OCI-LY3 (cell line): ENCODE data around the gene RAB3GAP2.

Experiments
- H2AFZ ChIP-seq: fragments of 200-600, 300-600 bp; shearing (Covaris generic); 2 replicates; pipeline ENCODE4 v1.6.0; 2014; ENCODE audit warnings: antibody characterized with exemption, low read depth, low read length
- H3K27ac ChIP-seq: fragments of 200-600, 300-600 bp; sonication (generic); 2 replicates; pipeline ENCODE4 v1.5.1; 2014; ENCODE audit warnings: mild to moderate bottlenecking, low read length, moderate library complexity, mixed read lengths
- H3K27me3 ChIP-seq: fragments of 200-600, 300-600 bp; sonication (generic); 2 replicates; pipeline ENCODE4 v1.6.1; 2014; ENCODE audit warnings: low read depth, low read length, mixed read lengths
- H3K36me3 ChIP-seq: fragments of 200-600, 300-600 bp; sonication (generic); replicated peaks from 2 replicates; pipeline ENCODE3; 2014; ENCODE audit warnings: low read depth, low read length, mixed read lengths
- H3K4me1 ChIP-seq: fragments of 300-600, 200-600 bp; sonication (generic); 2 replicates; pipeline ENCODE4 v1.6.1; 2014; ENCODE audit warnings: low read length, mixed read lengths
- H3K4me2 ChIP-seq: fragments of 200-600, 300-600 bp; sonication (generic); 2 replicates; pipeline ENCODE4 v1.6.1; 2014; ENCODE audit warnings: low read length, mixed read lengths
- H3K4me3 ChIP-seq: fragments of 300-600, 200-600 bp; sonication (generic); 2 replicates; pipeline ENCODE4 v1.5.1; 2014; ENCODE audit warnings: antibody characterized with exemption, mild to moderate bottlenecking, low read length, moderate library complexity
- H3K79me2 ChIP-seq: fragments of 300-600, 200-600 bp; shearing (Covaris generic); 2 replicates; pipeline ENCODE4 v1.6.1; 2014; ENCODE audit warnings: mild to moderate bottlenecking, low read length, mixed read lengths
- H3K9ac ChIP-seq: fragments of 300-600, 200-600 bp; shearing (Covaris generic); 2 replicates; pipeline ENCODE4 v1.6.0; 2014; ENCODE audit warnings: mild to moderate bottlenecking, low read length, moderate library complexity
- H3K9me3 ChIP-seq: fragments of 200-600, 300-600 bp; shearing (Covaris generic); 2 replicates; pipeline ENCODE4 v1.6.1; 2014; ENCODE audit warnings: low read length, mixed read lengths; ENCODE audit not compliant: insufficient read depth
- H4K20me1 ChIP-seq: fragments of 200-600, 300-600 bp; sonication (generic); 2 replicates; pipeline ENCODE4 v1.6.1; 2016; ENCODE audit warnings: low read length, mixed read lengths; ENCODE audit not compliant: insufficient read depth
- CTCF ChIP-seq: fragments of 200-600, 300-600 bp; sonication (generic); IDR thresholded peaks from 2 replicates; pipeline ENCODE4 v1.5.1; 2014; ENCODE audit warnings: antibody characterized with exemption, low read length, low read depth
- EZH2phosphoT487 ChIP-seq: fragments of 200-600 bp; shearing (Covaris generic); IDR thresholded peaks from 2 replicates; pipeline ENCODE4 v1.6.1; 2018; ENCODE audit warnings: antibody characterized with exemption, mixed run types, low read depth

Gene RAB3GAP2

GRCh38 chr1:220283625-220284024 lies 11.4 kb upstream of the RAB3GAP2 start:
- Histone ChIP-seq H4K20me1 (no peaks in the 10 kb centered on the region), H3K27me3 (no peaks in the 10 kb centered on the region), H3K36me3 (no peaks in the 10 kb centered on the region)

GRCh38 chr1:220281159-220281574 lies 8.9 kb upstream of the RAB3GAP2 start:
- H3K27me3 ChIP-seq: no peaks in the 10 kb centered on the region
- peak overlapping the region; percentile 56; the same call in 1 of the 2 replicates for H3K9ac ChIP-seq
- peak overlapping the region; percentile 78 for H2AFZ ChIP-seq
- TF ChIP-seq CTCF: peak; percentile 75
- no peak for TF ChIP-seq EZH2phosphoT487
- H3K4me2 ChIP-seq: peak overlapping the region; percentile 88
- H3K9me3 ChIP-seq: no peaks in the 10 kb centered on the region
- H3K36me3 ChIP-seq: no peaks in the 10 kb centered on the region
- peak overlapping the region; percentile 65; the same call in 1 of the 2 replicates for H3K4me3 ChIP-seq
- no peaks in the 10 kb centered on the region for H4K20me1 ChIP-seq
- no peaks in the 10 kb centered on the region for H3K79me2 ChIP-seq
- peak overlapping the region; percentile 38 for H3K27ac ChIP-seq
- H3K4me1 ChIP-seq: peaks cover 40% of the 10 kb centered on the region

More at GRCh38 chr1:220283625-220284024, 11.4 kb upstream of the RAB3GAP2 start:
- TF ChIP-seq CTCF (no peak), EZH2phosphoT487 (no peak)
- Histone ChIP-seq H3K9ac (no peak overlapping the region), H3K9me3 (no peaks in the 10 kb centered on the region), H3K4me2 (no peak overlapping the region), H2AFZ (no peak overlapping the region), H3K4me3 (no peak overlapping the region), H3K27ac (no peak overlapping the region), H3K4me1 (peaks cover 35% of the 10 kb centered on the region), H3K79me2 (no peaks in the 10 kb centered on the region)

GRCh38 chr1:220280249-220280648 lies 8.0 kb upstream of the RAB3GAP2 start:
- Histone ChIP-seq H3K79me2 (no peaks in the 10 kb centered on the region), H3K4me2 (peak overlapping the region; percentile 88), H3K4me1 (peaks cover 40% of the 10 kb centered on the region), H4K20me1 (no peaks in the 10 kb centered on the region), H3K27me3 (no peaks in the 10 kb centered on the region), H2AFZ (peak overlapping the region; percentile 94), H3K9ac (peak overlapping the region; percentile 56), H3K9me3 (no peaks in the 10 kb centered on the region), H3K36me3 (no peaks in the 10 kb centered on the region), H3K27ac (peak overlapping the region; percentile 87), H3K4me3 (peak overlapping the region; percentile 65)
- no peak for TF ChIP-seq CTCF
- no peak for TF ChIP-seq EZH2phosphoT487

GRCh38 chr1:220278991-220279390 lies 6.7 kb upstream of the RAB3GAP2 start:
- Histone ChIP-seq H3K4me2 (no peak overlapping the region), H3K9me3 (no peaks in the 10 kb centered on the region), H3K36me3 (no peaks in the 10 kb centered on the region), H3K4me1 (peaks cover 40% of the 10 kb centered on the region), H3K79me2 (no peaks in the 10 kb centered on the region), H3K4me3 (no peak overlapping the region), H3K9ac (no peak overlapping the region; the same call in 1 of the 2 replicates), H4K20me1 (no peaks in the 10 kb centered on the region), H2AFZ (no peak overlapping the region), H3K27me3 (no peaks in the 10 kb centered on the region), H3K27ac (no peak overlapping the region)
- TF ChIP-seq EZH2phosphoT487 (no peak), CTCF (no peak)
